ENCODE data around the gene KMT2C.
"Not testable (repeated sequence)": the region's sequence is repeated elsewhere in the genome, so short reads cannot be mapped to it uniquely, and the experiment has no call there.

KMT2C gene

DNA sequence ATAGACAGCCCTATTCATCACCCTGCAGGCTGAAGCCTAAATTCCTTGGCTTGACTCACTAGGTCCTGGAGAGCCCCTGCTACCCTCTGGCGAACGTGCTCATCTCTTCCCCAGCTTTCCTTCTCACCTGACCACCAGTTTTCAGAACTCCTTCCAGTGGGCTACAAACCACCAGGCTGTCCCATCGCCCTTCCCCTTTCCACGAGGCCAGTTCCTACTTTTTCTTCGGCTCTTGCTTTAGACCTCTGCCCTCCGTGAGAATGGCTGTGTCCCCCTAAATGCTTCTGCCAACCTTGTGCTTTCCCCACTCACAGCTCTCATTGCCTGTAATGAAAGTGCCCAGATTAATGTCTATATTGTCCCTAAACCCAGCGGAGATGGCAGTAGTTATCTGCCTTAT, 5.4 kb upstream of the KMT2C start:
- not testable (repeated sequence) for DNase-seq

DNA sequence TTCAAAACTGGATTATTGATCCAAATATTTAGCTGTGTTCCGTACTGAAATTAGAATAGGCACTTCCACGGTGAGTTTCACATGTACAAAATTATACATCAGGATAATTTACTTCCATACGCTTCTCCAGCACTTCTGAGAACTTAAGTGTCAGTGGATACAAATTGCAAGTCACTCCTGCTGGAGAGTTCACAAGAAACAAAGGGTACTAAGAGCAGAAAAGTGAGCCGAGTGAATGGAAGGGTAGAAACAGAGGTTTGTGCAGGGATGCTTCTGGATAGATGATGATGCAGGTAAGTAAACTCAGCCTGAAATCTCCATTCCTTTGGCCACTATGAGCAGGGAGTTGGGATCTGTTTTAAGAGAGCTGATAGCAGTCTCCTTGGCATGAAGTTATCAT, 2.2 kb upstream of the KMT2C start:
- DNase-seq, result not testable (repeated sequence)

DNA sequence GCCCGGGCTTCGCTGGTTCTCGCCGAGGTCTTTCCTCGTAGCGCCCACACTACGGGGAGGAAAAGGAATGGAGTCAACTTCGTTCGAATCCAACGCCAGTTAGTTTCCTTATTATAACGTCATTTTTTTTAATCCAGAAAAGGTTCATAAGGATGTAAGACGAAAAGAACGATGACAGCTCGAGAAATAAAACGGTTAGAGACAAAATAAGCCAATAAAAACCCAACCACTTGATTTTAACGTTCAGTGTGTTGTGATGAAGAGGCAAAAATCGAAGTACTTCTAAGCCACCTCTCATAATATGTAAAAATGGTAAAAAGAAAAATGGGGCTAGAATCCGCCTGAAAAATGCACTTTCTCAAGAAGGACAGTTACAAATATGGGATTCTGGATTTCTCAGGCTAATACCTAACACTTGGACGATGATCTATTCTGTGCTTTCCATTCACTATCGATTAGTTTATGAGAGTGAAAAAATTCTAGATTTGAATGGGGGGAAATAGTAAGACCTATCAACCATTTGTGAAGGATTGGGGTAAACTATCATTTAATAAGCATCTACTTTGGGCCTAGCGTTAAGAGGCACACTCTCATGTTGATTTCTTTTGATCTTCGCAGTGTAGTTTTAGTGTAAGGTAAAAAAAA, 1.2 kb upstream of the KMT2C start:
- DNase-seq, result not testable (repeated sequence)

DNA sequence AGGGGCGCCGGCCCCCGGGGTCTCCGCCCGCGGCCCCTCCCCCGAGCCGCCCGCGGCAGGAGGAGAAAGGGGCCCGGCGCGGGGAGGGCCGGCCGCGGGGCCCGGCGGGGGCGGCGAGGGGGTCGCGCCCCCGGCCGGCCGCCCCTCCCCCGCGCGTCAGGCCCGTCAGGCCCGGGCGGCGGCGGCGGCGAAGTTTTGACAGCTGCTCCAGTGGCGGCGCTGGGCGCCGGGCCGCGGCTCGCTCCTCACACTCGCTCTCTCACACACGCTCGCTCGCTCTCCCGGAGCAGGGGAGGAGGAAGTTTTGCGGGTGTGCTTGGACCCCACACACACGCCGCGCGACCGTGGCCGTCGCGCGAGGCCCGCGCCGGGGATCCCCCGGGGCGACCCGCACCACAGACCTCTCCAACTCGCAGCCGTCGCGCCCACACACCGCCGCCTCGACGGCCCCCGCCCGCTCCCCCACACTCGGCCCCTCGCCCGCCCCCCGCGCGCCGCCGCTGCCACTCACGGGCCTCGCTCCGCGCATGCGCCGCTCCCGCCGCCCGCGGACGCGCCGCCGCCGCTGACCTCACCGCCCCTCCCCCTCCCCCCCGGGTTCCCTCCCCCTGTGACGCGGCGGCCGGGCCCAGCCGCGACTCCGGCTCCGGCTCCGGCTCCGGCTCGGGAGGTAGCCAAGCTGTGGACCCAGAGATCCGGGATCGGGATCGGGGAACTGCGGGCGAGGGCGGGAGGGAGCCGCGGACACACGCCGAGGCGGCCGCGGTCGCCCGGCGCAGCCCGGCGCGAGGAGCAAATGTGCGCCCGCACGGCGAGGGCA, 518 bp upstream of the KMT2C start:
- peak; percentile 86 to 87 for DNase-seq

DNA sequence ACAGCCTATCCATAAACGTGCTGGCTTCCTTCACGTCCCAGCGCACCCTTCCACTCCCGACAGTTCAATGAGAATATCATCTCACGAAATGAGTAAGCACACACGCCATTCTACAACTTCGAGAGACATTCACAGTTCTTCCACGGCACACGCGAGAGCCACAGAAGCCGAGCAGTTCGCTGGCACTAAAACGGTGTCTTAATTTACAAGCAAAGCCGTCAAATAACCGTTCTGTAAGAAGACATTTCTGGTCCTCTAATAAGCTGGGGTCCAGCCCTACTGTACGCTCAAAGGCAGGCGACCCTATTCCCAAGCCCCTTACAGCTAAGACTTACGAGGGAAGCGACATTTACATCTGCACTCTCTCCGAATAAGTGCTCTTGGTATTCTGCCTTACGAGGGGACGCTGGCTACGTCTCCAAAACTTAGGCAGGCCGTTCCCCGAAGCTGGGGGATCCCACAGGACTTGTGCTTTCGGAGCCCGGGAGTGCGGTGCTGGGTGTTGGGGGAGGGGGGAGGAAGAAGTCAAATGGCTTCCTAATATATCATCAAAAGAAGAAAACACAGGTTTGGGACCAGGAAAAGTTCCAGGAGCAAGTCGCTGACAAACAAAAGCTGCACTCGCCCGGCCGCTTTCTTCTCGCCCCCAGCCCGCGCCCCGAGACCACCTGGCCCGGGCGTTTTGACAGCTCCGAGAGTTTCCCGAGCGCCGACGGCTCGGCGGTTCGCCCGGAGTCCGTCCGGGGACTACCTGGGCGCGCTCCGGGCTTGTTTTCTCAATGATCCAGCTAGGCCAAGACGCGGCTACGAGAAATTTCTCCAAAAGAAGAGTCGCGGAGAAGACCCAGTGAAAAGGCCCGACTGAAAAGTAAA, 1.1 kb downstream of the KMT2C start:
- DNase-seq, result peak; percentile 34 to 44

DNA sequence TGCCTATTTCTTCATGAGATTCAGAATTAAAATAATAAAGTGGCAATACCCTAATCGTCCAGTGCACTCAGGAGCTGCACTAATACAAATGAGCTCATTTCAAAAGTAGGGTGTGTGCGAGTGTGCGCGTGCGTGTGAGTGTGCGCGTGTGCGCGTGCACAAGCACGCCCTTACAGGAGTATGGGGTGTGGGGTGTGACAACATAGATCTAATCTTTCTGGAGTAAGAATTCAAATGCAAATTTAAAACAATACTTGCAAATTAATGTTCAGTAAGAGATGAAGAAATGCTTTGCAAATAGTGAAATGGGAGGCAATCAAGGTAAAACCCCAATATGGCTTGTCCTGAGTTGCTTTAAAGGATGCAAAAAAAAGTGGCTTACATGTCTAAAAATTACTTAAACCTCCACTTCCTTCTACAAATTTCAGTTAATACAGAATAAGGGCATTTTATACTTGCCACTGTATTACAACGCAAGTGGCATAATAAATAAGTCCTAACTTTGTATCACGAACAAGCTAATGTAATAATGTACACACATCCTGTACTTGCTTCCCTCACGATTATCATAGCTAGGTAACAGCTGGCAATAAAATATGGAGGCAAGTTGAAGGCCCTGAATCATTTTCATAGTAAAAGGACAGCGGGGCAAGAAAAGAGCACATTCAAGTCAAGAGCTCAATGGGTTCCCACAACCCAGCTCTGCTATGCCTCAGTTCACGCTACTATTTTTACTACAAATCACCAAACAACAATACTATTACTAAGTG, 1.9 kb downstream of the KMT2C start:
- peak; percentile 63 to 68 for DNase-seq

DNA sequence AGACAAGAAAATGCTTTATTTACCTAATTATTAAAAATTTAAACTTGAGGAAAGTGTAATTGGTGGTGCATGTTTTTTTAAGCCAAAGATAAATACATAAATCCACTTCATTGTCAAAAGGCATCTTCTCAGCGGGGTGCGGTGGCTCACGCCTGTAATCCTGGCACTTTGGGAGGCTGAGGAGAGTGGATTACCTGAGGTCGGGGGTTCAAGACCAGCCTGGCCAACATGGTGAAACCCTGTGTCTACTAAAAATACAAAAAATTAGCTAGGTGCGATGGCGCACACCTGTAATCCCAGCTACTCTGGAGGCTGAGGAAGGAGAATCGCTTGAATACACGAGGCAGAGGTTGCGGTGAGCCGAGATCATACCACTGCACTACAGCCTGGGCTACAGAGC, 3.1 kb downstream of the KMT2C start:
- not testable (repeated sequence) for DNase-seq

DNA sequence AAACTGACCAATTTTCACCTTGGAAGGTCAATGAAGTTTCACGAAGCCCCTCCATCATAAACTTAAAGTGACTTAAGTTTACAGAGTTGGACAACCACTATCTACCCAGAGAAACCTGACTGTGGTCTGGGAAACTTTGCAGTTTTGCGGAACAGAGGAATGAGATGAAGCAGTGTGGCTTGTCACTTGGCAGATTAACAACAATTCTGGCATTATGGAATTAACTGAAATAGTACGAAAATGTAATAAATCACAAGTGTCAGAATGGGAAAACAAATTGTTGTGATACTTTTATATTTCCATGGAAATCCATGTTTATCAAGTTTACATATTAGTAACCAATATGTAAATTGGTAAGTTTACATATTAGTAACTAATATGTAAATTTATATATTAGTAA, 4.9 kb downstream of the KMT2C start:
- DNase-seq, result no peak

DNA sequence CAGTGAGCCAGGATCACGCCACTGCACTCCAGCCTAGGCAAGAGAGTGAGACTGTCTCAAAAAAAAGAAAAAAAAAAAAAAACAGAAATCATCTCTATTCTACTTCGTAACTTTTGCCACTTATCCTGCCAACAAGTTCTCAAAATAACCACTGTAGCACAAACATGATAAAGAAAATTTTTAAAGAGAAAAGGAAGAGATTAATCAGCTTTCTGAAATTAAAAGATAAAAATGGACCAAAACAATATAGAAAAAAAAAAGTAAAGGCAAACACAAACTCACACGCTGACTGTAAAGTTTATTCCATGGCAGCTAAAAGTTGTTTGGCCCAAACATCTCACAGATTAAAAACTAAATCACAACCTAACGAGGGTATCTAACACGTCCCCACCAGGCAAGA, 5.7 kb downstream of the KMT2C start:
- not testable (repeated sequence) for DNase-seq

DNA sequence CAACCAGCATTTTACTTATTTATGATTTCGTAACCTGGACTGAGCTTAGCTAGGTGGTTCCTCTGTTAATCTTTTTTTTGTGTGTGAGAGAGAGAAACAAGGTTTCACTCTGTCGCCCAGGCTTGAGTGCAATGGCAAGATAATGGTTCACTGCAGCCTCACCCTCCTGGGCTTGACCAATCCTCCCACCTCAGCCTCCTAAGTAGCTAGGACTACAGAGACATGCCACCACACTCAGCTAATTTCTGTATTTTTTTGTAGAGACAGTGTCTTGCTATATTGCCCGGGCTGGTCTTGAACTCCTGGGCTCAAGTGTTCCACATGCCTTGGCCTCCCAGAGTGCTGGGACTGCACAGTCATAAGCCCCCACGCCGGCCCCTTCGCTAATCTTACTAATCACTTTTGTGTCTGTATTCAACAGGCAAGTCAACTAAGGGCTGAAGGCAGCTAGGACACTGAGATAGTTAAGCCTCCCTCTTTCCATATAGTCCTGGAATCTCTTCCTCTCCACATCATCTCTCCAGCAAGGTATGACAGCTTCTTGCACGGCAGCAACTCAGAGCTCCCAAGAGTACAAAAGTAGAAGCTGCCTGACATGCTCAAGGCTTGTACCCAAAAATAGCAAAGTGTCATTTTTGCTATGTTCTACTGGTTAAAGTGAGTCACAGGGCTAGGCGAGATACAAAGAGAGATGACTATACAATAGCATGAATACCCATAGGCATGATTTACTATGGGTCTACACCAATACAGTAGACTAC, 11.3 kb downstream of the KMT2C start:
- DNase-seq, result peak; percentile 15 to 30

DNA sequence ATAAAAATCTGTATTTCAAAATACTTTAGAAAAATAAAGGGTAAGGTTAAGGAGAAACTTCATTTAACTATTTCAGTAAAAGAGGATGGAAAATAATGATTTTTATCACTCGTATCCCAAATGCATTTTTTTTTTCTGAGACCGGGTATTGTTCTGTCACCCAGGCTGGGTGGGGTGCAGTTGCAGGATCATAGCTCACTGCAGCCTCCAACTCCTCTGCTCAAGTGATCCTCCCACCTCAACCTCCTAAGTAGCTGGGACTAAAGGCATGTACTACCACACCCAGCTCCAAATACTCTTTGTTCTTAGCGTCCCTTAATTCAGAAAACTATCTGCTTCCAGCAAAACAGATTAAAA, 11.8 kb downstream of the KMT2C start:
- DNase-seq, result no peak

DNA sequence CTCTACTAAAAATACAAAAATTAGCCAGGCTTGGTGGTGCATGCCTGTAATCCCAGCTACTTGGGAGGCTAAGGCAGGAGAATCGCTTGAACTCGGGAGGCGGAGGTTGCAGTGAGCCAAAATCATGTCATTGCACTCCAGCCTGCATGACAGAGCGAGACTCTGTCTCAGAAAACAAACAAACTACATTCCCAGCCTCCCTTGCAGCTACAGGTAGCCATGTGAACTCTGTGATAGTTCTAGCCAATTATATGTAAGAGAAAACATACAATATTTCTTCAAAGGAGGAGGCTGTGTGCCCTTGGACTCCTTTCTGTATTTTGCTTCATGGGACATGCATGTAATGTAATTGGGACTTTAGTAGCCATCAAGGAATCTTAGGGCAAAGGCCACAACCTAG, 12.6 kb downstream of the KMT2C start:
- DNase-seq, result not testable (repeated sequence)

DNA sequence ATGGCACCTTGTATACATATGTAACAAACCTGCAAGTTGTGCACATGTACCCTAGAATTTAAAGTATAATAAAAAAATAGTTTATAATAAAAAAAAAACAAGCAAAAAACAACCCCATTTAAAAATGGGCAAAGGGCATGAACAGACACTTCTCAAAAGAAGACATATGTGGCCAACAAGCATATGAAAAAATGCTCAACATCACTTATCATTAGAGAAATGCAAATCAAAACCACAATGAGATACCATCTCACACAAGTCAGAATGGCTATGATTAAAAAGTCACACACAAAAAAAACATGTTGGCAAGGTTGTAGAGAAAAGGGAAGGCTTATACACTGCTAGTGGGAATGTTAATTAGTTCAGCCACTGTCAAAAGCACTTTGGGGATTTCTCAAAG, 14.9 kb downstream of the KMT2C start:
- not testable (repeated sequence) for DNase-seq

DNA sequence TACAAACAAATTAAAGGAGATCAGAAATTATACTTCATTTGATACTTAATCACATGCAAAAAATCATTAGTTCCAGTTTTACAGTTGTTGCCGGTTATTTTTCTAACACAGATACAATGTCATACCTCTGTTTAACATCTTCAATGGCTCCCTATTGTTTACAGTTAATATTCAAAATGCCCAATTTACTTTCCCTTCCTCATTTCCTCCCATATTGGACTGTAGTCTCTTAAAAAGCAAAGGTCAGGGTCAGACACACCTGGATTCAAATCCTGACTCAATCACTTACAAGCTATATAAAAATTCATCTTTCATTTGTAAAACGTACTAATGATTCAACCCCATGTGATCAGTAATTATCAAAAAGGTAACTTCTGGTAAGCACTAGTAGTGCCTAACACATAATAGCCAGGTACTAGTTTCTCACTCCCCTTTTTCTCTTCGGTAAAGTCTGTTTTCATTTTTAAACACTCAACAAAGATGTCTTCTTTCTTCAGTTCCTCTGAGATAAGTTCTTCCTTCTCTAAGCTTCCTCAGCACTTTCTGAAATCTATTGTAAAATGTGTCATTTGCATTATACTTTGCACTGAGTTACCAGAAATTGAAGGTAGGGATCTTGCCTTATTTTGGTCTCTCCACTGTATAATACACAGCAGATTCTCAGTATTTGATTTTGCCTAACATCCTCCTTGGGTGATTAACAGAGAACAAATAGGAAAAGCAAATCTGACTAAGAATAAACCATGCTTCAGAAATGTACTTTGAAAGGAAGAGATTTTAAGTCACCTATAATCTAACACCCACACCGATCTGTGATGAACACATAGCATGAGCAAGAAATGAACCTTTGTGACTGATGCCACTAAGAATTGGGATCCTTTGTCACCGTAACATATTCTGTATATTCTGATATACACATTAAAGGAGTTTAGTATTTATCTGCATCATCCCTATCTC, 16.1 kb downstream of the KMT2C start:
- DNase-seq, result no peak

DNA sequence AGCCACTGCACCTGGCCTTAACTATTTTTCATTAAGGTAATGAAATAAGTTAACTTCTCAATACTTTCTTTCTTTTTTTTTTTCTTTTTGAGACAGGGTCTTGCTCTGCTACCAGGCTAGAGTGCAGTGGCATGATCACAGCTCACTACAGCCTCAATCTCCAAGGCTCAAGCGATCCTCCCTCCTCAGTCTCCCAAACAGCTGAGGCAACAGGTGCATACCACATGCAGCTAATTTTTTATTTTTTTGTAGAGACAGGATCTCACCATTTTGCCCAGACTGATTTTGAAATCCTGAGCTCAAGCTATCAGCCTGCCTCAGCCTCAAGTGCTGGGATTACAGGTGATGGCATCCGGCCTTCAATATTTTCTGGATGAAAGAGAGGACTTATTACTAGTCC, 21.0 kb downstream of the KMT2C start:
- no peak for DNase-seq

DNA sequence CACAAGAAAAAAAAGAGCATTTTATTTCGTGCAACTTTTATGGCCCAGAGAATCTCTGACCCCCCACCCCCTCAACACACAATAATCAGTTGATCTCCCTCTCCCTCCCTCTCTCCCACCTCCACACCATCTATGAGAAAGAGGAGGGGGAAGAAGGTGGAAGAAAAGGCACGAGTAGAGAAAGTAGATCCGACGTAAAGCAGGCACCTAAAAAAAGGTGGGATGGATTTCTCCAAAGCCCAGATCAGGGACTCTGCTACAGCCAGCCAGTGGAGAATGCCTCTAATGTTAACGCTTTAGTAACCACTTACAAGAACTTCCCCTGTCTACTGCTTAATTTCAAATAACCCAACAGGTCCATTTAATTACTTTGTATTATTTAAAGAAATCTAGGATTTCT, 24.4 kb downstream of the KMT2C start:
- no peak for DNase-seq

DNA sequence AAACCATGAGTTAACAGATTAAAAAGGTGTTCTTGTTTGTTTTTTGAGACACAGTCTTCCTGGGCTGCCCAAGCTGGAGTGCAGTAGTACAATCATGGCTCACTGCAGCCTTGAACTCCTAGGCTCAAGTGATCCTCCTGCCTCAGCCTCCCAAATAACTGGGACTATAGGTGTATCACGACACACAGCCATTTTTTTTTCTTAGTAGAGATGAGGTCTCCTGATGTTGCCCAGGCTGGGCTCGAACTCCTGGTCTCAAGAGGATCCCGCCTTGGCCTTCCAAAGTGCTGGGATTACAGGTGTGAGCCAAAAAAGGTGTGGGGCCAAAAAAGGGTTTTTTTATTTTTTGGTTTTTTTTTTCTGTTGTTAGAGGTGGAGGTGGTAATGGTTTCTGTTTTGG, 29.3 kb downstream of the KMT2C start:
- DNase-seq, result no peak

DNA sequence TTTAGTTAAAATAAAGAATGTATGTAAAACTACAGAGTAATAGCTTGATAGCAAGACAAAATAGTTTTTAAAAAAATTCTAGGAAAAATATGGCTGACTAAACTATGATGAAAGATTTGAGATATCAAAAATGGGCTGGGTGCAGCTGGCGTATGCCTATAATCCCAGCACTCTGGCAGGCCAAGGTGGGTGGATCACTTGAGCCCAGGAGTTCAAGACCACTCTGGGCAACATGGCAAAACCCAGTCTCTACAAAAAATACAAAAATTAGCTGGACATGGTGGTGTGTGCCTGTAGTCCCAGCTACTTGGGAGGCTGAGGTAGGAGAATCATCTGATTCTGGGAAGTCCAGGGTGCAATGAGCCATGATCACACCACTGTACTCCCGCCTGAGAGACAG, 29.8 kb downstream of the KMT2C start:
- not testable (repeated sequence) for DNase-seq

DNA sequence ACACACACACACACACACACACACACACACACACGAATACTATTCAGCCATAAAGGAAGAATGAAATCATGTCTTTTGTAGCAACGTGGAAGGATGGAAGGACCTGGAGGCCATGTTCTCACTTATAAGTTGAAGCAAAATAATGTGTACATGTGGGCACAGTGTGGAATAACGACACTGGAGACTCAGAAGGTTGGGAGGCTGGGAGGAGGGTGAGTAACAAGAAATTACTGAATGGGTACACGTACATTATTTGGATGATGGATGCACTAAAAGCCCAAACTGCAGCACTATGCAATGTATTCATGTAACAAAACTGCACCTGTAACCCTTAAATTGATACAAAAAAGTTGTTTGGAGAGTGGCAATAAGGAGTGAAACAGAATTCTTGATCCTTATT, 32.1 kb downstream of the KMT2C start:
- no peak for DNase-seq

DNA sequence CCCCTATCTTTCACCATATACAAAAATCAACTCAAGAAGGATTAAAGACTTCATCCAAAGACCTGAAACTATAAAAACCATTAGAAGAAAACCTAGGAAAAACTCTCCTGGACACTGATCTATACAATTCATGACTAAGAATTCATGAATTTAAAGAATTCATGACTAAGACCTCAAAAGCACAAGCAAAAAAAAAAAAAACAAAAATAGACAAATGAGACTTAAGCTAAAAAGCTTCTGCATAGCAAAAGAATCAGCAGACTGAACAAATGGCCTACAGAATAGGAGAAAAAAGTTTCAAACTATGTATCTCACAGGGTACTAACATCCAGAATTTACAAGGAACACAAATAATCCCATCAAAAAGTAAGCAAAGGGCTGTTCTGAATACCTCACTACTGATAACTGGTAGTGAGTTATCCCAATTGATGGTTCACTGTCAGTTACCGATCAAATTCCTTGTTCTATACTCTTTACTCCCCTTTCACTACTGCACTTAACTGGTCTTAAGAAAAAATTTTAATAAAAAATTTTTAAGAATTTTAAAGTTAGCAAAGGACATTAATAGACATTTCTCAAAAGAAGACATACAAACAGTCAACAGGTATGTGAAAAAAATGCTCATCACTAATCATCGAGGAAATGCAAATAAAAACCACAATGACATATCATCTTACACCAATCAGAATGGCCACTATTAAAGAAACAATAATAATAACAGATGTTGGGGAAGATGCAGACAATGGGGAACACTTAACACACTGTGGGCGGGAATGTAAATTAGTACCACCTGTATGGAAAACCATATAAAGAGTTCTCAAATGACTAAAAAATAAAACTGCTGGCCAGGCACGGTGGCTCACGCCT, 33.2 kb downstream of the KMT2C start:
- no peak for DNase-seq

Measured in activated CD4-positive, alpha-beta T cell treated with anti-CD3 and anti-CD28 coated beads, Interleukin-2, amount 50 U/mL, for 48 hours (primary cell).